ENCODE results near the gene ICAM5. TPM values are rescaled to one million over a fixed set of nuclear protein-coding genes. Genes with fewer than 3 reads are reported as not detected.

Gene ICAM5
- total and polyA plus RNA-seq, 10 of the 15 experiments (the other 5 are each of a cell fraction or from before 2014, with no cell fraction given) = 0.14 to 4.6 (median 0.94) TPM; not detected in 2

- peak; percentile 90 for TF ChIP-seq ESRRA (IDR thresholded peaks at IDR 0.05; ENCODE audit: low read length)
- TF ChIP-seq PBX3 (IDR thresholded peaks at IDR 0.05; ENCODE audit: insufficient replicate concordance, low read depth, low read length) = no peak
- peak; percentile 96 for TF ChIP-seq ATF7 (IDR thresholded peaks at IDR 0.05; ENCODE audit: low read depth)
- TF ChIP-seq TAF1 (IDR thresholded peaks at IDR 0.05; ENCODE audit: borderline replicate concordance, low read depth, low read length) = peak; percentile 72
- TF ChIP-seq ETV6 (conservative IDR thresholded peaks at IDR 0.05 in 1 of 2, IDR thresholded peaks at IDR 0.05 in 1 of 2; ENCODE audit: borderline replicate concordance in 1 of 2, low read depth in 1 of 2) = 0 out of 4 replicates have a peak, but pooled peaks of 1 of the 2 experiments have one; percentile 20
- peak; percentile 99 for TF ChIP-seq CREB1 (IDR thresholded peaks at IDR 0.05; ENCODE audit: low read depth)
- TF ChIP-seq POLR2AphosphoS5 (IDR thresholded peaks at IDR 0.05; ENCODE audit: low read length) = peak; percentile 83
- TF ChIP-seq MAX (IDR thresholded peaks at IDR 0.05; ENCODE audit: low read depth, low read length) = peak; percentile 88
- TF ChIP-seq POU2F2 (IDR thresholded peaks at IDR 0.05; ENCODE audit: borderline replicate concordance, low read depth, low read length) = peak; percentile 78; the same call in 2 of the 3 replicates
- TF ChIP-seq NR2C2 (IDR thresholded peaks at IDR 0.05; ENCODE audit: borderline replicate concordance, control insufficient read depth, insufficient read length, low read depth) = peak; percentile 72
- no peak for TF ChIP-seq SMC3 (IDR thresholded peaks at IDR 0.05; ENCODE audit: borderline replicate concordance, low read length)
- TF ChIP-seq ZSCAN29 (IDR thresholded peaks at IDR 0.05) = 0 out of 2 replicates have a peak, but pooled peaks have one; percentile 70
- no peak for TF ChIP-seq BCL3 (IDR thresholded peaks at IDR 0.05; ENCODE audit: borderline replicate concordance, insufficient read depth, low read depth, low read length, poor library complexity, severe bottlenecking)
- TF ChIP-seq CBFB (IDR thresholded peaks at IDR 0.05; ENCODE audit: low read depth) = peak; percentile 18; the same call in 1 of the 2 replicates
- TF ChIP-seq IRF4 (IDR thresholded peaks at IDR 0.05; ENCODE audit: low read depth, low read length) = peak; percentile 21; the same call in 1 of the 2 replicates
These were observed 37.7 kb upstream of the ICAM5 start, which contains the start of gene MRPL4 (continued) for GRCh38 chr19:10251792-10252694.

All from GM12878 (cell line).